T-helper 17 cell (primary cell): ENCODE data around the gene GUCA1A. TPM values are rescaled to one million over a fixed set of nuclear protein-coding genes. Genes with fewer than 3 reads are reported as not detected.
"Not testable (repeated sequence)": the region's sequence is repeated elsewhere in the genome, so short reads cannot be mapped to it uniquely, and the experiment has no call there.

Experiments used
- ATAC-seq: fragments of 150-1000 bp; cut with Tn5 transposase; 2 replicates; pipeline ENCODE4 v1.10.0; 2021; ENCODE audit warnings: mild to moderate bottlenecking, moderate library complexity
- DNase-seq, 3 donors: peaks; one replicate each; pipeline versions ENCODE4 v3.0.0 to v3.0.0-alpha.2; 2020 to 2021
- H3K9me3 ChIP-seq: one replicate; pipeline ENCODE4 v1.7.0; 2013; ENCODE audit warnings: low read length, mild to moderate bottlenecking; ENCODE audit not compliant: control insufficient read depth, poor library complexity, severe bottlenecking
- H3K27ac Mint-ChIP-seq: one replicate; pipeline ENCODE4 v1.8.0; 2022; ENCODE audit warnings: mild to moderate bottlenecking, moderate library complexity, mixed read lengths
- H3K27me3 Mint-ChIP-seq: one replicate; pipeline ENCODE4 v1.8.0; 2022; ENCODE audit warnings: mixed read lengths
- H3K36me3 Mint-ChIP-seq: one replicate; pipeline ENCODE4 v1.8.0; 2022; ENCODE audit warnings: low read depth, mixed read lengths
- H3K4me1 Mint-ChIP-seq: one replicate; pipeline ENCODE4 v1.8.0; 2022; ENCODE audit warnings: mild to moderate bottlenecking, mixed read lengths
- H3K4me3 Mint-ChIP-seq: one replicate; pipeline ENCODE4 v1.8.0; 2022; ENCODE audit warnings: mild to moderate bottlenecking, moderate library complexity, mixed read lengths
- total RNA-seq, 4 donors: library from RNA in 2 of 4; stranded (reverse) in 2 of 4; gene quantifications; one replicate each; pipeline ENCODE4 v1.2.3 and lab custom pipeline; 2022 to 2026

The GUCA1A gene
- total RNA-seq, 2 donors from 2014 or later: not detected

GRCh38 chr6:42216495-42216894, 43.3 kb downstream of the GUCA1A start:
- H3K4me1 Mint-ChIP-seq: peaks cover 14% of the 10 kb centered on the region
- not testable (repeated sequence) for H3K36me3 Mint-ChIP-seq, H3K27me3 Mint-ChIP-seq, DNase-seq, H3K9me3 ChIP-seq, ATAC-seq
- peak overlapping the region; percentile 77 for H3K4me3 Mint-ChIP-seq
- H3K27ac Mint-ChIP-seq: peak overlapping the region; percentile 54

- no peak for DNase-seq
- peak overlapping the region; percentile 98 for H3K4me3 Mint-ChIP-seq
- H3K27me3 Mint-ChIP-seq: no peaks in the 10 kb centered on the region
- no peaks in the 10 kb centered on the region for H3K9me3 ChIP-seq
- peaks cover 14% of the 10 kb centered on the region for H3K4me1 Mint-ChIP-seq
- H3K36me3 Mint-ChIP-seq: peaks cover 2% of the 10 kb centered on the region
- peak overlapping the region; percentile 98 for H3K27ac Mint-ChIP-seq
- no peak for ATAC-seq
These were observed 44.0 kb downstream of the GUCA1A start for GRCh38 chr6:42217157-42217518.

- H3K27ac Mint-ChIP-seq: peak within 1 kb of the TSS; percentile 98
- peaks cover 12% of the 10 kb centered on the region for H3K4me1 Mint-ChIP-seq
- peak; percentile 99 for ATAC-seq
- DNase-seq: peak; percentile 77 to 82 (median 80)
- H3K27me3 Mint-ChIP-seq: no peaks in the 10 kb centered on the region
- H3K4me3 Mint-ChIP-seq: peak within 1 kb of the TSS; percentile 98
- H3K36me3 Mint-ChIP-seq: peaks cover 2% of the 10 kb centered on the region
- no peaks in the 10 kb centered on the region for H3K9me3 ChIP-seq
These were observed 44.6 kb downstream of the GUCA1A start, which contains the start of gene MRPS10 for GRCh38 chr6:42217519-42218367. MRPS10 (minus strand) TSS chr6:42217861; CDS start chr6:42217849, 12 bp downstream.

GRCh38 chr6:42220807-42221206, 47.6 kb downstream of the GUCA1A start:
- ATAC-seq: no peak
- H3K27me3 Mint-ChIP-seq: no peaks in the 10 kb centered on the region

GRCh38 chr6:42221546-42221945, 48.4 kb downstream of the GUCA1A start:
- H3K4me3 Mint-ChIP-seq: no peak overlapping the region
- no peaks in the 10 kb centered on the region for H3K9me3 ChIP-seq
- peaks cover 2% of the 10 kb centered on the region for H3K36me3 Mint-ChIP-seq
- H3K27ac Mint-ChIP-seq: no peak overlapping the region
- H3K27me3 Mint-ChIP-seq: no peaks in the 10 kb centered on the region
- no peak for DNase-seq
- ATAC-seq: no peak
- peaks cover 7% of the 10 kb centered on the region for H3K4me1 Mint-ChIP-seq

More at GRCh38 chr6:42220807-42221206, 47.6 kb downstream of the GUCA1A start:
- no peaks in the 10 kb centered on the region for H3K9me3 ChIP-seq
- Mint-ChIP-seq H3K36me3 (peaks cover 2% of the 10 kb centered on the region), H3K27ac (no peak overlapping the region), H3K4me3 (no peak overlapping the region), H3K4me1 (peaks cover 8% of the 10 kb centered on the region)
- DNase-seq: no peak

- no peak for DNase-seq
- Mint-ChIP-seq H3K4me3 (no peak overlapping the region), H3K27me3 (no peaks in the 10 kb centered on the region), H3K4me1 (peaks cover 3% of the 10 kb centered on the region), H3K36me3 (peaks cover 2% of the 10 kb centered on the region), H3K27ac (no peak overlapping the region)
- no peak for ATAC-seq
- H3K9me3 ChIP-seq: no peaks in the 10 kb centered on the region
These were observed 49.3 kb downstream of the GUCA1A start for GRCh38 chr6:42222448-42222847.

GRCh38 chr6:42224222-42225028, 51.3 kb downstream of the GUCA1A start:
- Mint-ChIP-seq H3K4me1 (no peaks in the 10 kb centered on the region), H3K36me3 (peaks cover 2% of the 10 kb centered on the region), H3K27me3 (no peaks in the 10 kb centered on the region), H3K27ac (no peak overlapping the region), H3K4me3 (no peak overlapping the region)
- ATAC-seq (no peak), DNase-seq (no peak)
- no peaks in the 10 kb centered on the region for H3K9me3 ChIP-seq

- H3K4me1 Mint-ChIP-seq: no peaks in the 10 kb centered on the region
- ATAC-seq (no peak), DNase-seq (no peak)
- no peaks in the 10 kb centered on the region for H3K27me3 Mint-ChIP-seq
- H3K9me3 ChIP-seq: no peaks in the 10 kb centered on the region
- H3K27ac Mint-ChIP-seq: no peak overlapping the region
- H3K4me3 Mint-ChIP-seq: no peak overlapping the region
- H3K36me3 Mint-ChIP-seq: peaks cover 3% of the 10 kb centered on the region
These were observed 51.8 kb downstream of the GUCA1A start for GRCh38 chr6:42225029-42225339.

GRCh38 chr6:42225419-42225818, 52.3 kb downstream of the GUCA1A start:
- H3K4me3 Mint-ChIP-seq: no peak overlapping the region
- H3K27me3 Mint-ChIP-seq: no peaks in the 10 kb centered on the region
- ATAC-seq (no peak), DNase-seq (no peak)
- no peaks in the 10 kb centered on the region for H3K9me3 ChIP-seq
- peaks cover 3% of the 10 kb centered on the region for H3K36me3 Mint-ChIP-seq
- H3K4me1 Mint-ChIP-seq: no peaks in the 10 kb centered on the region
- no peak overlapping the region for H3K27ac Mint-ChIP-seq

GRCh38 chr6:42226161-42226611, 53.0 kb downstream of the GUCA1A start:
- Mint-ChIP-seq H3K4me3 (no peak overlapping the region), H3K27ac (no peak overlapping the region), H3K27me3 (no peaks in the 10 kb centered on the region), H3K36me3 (peaks cover 3% of the 10 kb centered on the region), H3K4me1 (no peaks in the 10 kb centered on the region)
- no peak for DNase-seq
- ATAC-seq: no peak
- no peaks in the 10 kb centered on the region for H3K9me3 ChIP-seq

GRCh38 chr6:42226645-42227143, 53.5 kb downstream of the GUCA1A start:
- Mint-ChIP-seq H3K4me3 (no peak overlapping the region), H3K4me1 (no peaks in the 10 kb centered on the region), H3K27ac (no peak overlapping the region), H3K27me3 (no peaks in the 10 kb centered on the region), H3K36me3 (peaks cover 3% of the 10 kb centered on the region)
- DNase-seq (no peak), ATAC-seq (no peak)
- no peaks in the 10 kb centered on the region for H3K9me3 ChIP-seq

- Mint-ChIP-seq H3K27me3 (no peaks in the 10 kb centered on the region), H3K4me1 (no peaks in the 10 kb centered on the region), H3K27ac (no peak overlapping the region), H3K4me3 (no peak overlapping the region), H3K36me3 (peaks cover 3% of the 10 kb centered on the region)
- no peaks in the 10 kb centered on the region for H3K9me3 ChIP-seq
- DNase-seq (no peak), ATAC-seq (no peak)
These were observed 54.1 kb downstream of the GUCA1A start for GRCh38 chr6:42227173-42227850.

GRCh38 chr6:42228305-42228704, 55.1 kb downstream of the GUCA1A start:
- Mint-ChIP-seq H3K27me3 (no peaks in the 10 kb centered on the region), H3K36me3 (peaks cover 3% of the 10 kb centered on the region), H3K4me3 (no peak overlapping the region), H3K27ac (peak overlapping the region; percentile 32), H3K4me1 (no peaks in the 10 kb centered on the region)
- no peaks in the 10 kb centered on the region for H3K9me3 ChIP-seq
- DNase-seq: no peak
- ATAC-seq: no peak
